Activated naive CD8-positive, alpha-beta T cell treated with anti-CD3 and anti-CD28 coated beads for 36 hours (primary cell): ENCODE results near the gene ITFG1. TPM values are rescaled to one million over a fixed set of nuclear protein-coding genes. Genes with fewer than 3 reads are reported as not detected.

ENCODE experiments used
- DNase-seq: peaks from one replicate; pipeline ENCODE4 v3.0.0; 2021
- H3K27ac Mint-ChIP-seq: one replicate; pipeline ENCODE4 v1.8.0; 2022; ENCODE audit warnings: mild to moderate bottlenecking, moderate library complexity, mixed read lengths
- H3K27me3 Mint-ChIP-seq: one replicate; pipeline ENCODE4 v1.8.0; 2022; ENCODE audit warnings: mild to moderate bottlenecking, mixed read lengths
- H3K36me3 Mint-ChIP-seq: one replicate; pipeline ENCODE4 v1.8.0; 2021; ENCODE audit warnings: mild to moderate bottlenecking, mixed read lengths
- H3K4me1 Mint-ChIP-seq: one replicate; pipeline ENCODE4 v1.8.0; 2021; ENCODE audit warnings: mixed read lengths
- H3K4me3 Mint-ChIP-seq: one replicate; pipeline ENCODE4 v1.8.0; 2022; ENCODE audit warnings: mild to moderate bottlenecking, moderate library complexity, mixed read lengths
- H3K9me3 Mint-ChIP-seq: one replicate; pipeline ENCODE4 v1.8.0; 2022; ENCODE audit warnings: mixed read lengths
- total RNA-seq, 2 experiments: library from RNA; stranded (reverse); gene quantifications; one replicate each; pipeline ENCODE4 v1.2.3, GENCODE V29; 2021

Gene ITFG1
- total RNA-seq, 2 experiments from 2014 or later = 19.5 to 20.5 TPM

- H3K27me3 Mint-ChIP-seq = no peaks in the 10 kb centered on the region
- no peak for DNase-seq
- H3K27ac Mint-ChIP-seq = no peak overlapping the region
- H3K4me3 Mint-ChIP-seq = no peak overlapping the region
- no peaks in the 10 kb centered on the region for H3K9me3 Mint-ChIP-seq
- H3K4me1 Mint-ChIP-seq = no peaks in the 10 kb centered on the region
- H3K36me3 Mint-ChIP-seq = peaks cover 37% of the 10 kb centered on the region
These were observed 152.3 kb downstream of the ITFG1 start for GRCh38 chr16:47308601-47309000.

GRCh38 chr16:47304563-47304962, 156.3 kb downstream of the ITFG1 start:
- Mint-ChIP-seq H3K4me1 (no peaks in the 10 kb centered on the region), H3K27me3 (no peaks in the 10 kb centered on the region), H3K27ac (no peak overlapping the region), H3K9me3 (no peaks in the 10 kb centered on the region), H3K4me3 (no peak overlapping the region), H3K36me3 (peaks cover 50% of the 10 kb centered on the region)
- DNase-seq = no peak

GRCh38 chr16:47299587-47299986, 161.3 kb downstream of the ITFG1 start:
- H3K27ac Mint-ChIP-seq = no peak overlapping the region
- H3K36me3 Mint-ChIP-seq = peaks cover 53% of the 10 kb centered on the region
- no peak overlapping the region for H3K4me3 Mint-ChIP-seq
- H3K4me1 Mint-ChIP-seq = no peaks in the 10 kb centered on the region
- no peak for DNase-seq
- H3K9me3 Mint-ChIP-seq = peaks cover 17% of the 10 kb centered on the region
- H3K27me3 Mint-ChIP-seq = no peaks in the 10 kb centered on the region

DNA sequence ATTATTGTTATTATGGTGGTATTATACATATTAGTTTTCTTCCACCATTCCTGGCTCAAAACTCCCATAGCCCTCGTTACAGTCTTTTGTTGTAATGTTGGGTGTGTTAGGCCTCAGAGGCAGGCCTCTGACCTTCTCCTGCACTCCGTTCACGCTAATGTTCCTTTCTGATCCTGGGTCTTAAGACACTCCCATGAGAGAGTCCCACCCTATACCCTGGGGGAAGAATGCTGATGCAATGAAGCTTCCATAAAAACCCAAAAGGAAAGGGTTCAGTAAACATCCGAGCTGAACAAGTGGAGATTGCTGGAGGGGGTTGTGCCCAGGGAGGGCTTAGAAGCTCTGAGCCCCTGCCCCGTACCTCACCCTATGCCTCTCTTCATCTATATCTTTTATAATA, 175.9 kb downstream of the ITFG1 start:
- no peak overlapping the region for H3K27ac Mint-ChIP-seq

DNA sequence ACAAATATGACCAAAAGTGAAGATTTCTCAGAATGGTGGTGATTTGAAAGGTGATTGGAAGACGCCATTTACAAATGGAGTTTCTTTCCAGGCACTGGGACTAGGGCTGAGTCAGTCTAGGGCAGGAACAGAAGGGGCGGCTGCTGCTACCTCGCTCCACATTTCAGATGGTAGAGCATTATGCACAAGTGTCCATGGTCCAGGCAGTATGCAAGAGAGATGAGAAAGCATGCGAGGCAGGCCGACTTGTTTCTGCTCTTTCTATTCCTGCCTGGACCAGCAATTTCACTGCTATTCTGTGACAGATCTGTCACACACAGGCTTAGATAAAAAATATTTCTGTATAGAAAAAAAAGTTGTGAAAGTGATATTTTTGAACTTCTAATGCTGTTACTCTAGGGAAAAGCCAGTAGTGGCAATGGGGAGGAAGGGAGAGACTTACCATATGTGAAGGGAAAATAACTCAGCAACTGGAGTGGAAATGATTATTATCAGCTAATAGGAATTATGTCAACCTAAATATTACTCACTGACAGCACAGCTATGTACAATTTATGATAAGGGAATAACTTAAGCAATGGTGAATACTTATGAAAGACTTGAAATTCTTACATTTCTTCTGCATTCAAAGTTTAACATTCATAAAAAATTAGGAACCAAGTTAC, 182.4 kb downstream of the ITFG1 start:
- Mint-ChIP-seq H3K9me3 (no peaks in the 10 kb centered on the region), H3K4me1 (peaks cover under 1% of the 10 kb centered on the region), H3K4me3 (no peak overlapping the region), H3K27ac (no peak overlapping the region), H3K36me3 (peaks cover 12% of the 10 kb centered on the region), H3K27me3 (no peaks in the 10 kb centered on the region)
- DNase-seq = no peak

More for the DNA sequence above, 175.9 kb downstream of the ITFG1 start:
- Mint-ChIP-seq H3K36me3 (peaks cover 46% of the 10 kb centered on the region), H3K9me3 (peaks cover 15% of the 10 kb centered on the region), H3K4me1 (no peaks in the 10 kb centered on the region), H3K4me3 (no peak overlapping the region), H3K27me3 (no peaks in the 10 kb centered on the region)
- DNase-seq = no peak

DNA sequence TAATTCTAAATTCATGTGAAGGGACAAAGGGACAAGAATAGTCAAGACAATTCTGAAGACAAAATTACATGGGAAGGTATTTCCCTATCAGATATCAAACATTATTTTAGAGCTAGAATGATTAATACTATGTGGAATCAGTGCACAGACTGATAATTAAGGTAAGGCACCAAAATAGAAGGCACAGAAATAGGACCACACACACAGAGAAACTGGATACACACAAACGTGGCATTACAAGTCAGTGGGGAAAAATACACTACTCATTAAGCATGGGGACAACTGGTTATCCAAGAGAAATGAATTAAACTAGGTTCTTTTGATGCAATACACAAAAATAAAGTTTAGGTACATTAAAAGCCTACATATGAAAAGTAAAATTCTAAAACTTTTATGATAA, 184.3 kb downstream of the ITFG1 start:
- Mint-ChIP-seq H3K4me3 (no peak overlapping the region), H3K27ac (no peak overlapping the region), H3K9me3 (peaks cover 2% of the 10 kb centered on the region), H3K36me3 (peaks cover 22% of the 10 kb centered on the region), H3K4me1 (peaks cover 2% of the 10 kb centered on the region), H3K27me3 (no peaks in the 10 kb centered on the region)
- no peak for DNase-seq

- H3K4me1 Mint-ChIP-seq = peaks cover 7% of the 10 kb centered on the region
- H3K27ac Mint-ChIP-seq = no peak overlapping the region
- no peaks in the 10 kb centered on the region for H3K27me3 Mint-ChIP-seq
- H3K9me3 Mint-ChIP-seq = no peaks in the 10 kb centered on the region
- no peak overlapping the region for H3K4me3 Mint-ChIP-seq
- H3K36me3 Mint-ChIP-seq = peaks cover 11% of the 10 kb centered on the region
- no peak for DNase-seq
These were observed 197.9 kb downstream of the ITFG1 start for GRCh38 chr16:47262938-47263337.

DNA sequence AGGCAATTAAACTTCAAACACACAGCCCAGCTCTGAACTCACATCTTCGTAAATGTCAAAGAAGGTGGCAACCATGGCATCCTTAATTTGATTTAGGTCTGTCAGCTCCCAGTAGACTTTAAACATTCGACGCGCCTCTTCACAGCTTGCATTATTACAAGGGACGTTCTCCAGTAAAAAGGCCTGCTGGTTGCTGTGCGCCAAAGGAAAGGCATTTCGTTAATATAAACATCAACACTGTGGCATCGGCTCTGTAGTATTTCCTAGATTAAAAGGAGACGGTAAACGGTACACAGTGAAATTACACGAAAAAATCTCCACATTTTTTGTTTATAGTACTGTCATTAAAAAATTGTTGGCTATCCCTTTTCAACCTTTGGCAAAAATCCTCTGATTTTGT, 200.4 kb downstream of the ITFG1 start:
- Mint-ChIP-seq H3K27ac (no peak overlapping the region), H3K4me3 (no peak overlapping the region), H3K4me1 (no peaks in the 10 kb centered on the region), H3K27me3 (no peaks in the 10 kb centered on the region), H3K9me3 (no peaks in the 10 kb centered on the region), H3K36me3 (peaks cover 13% of the 10 kb centered on the region)
- no peak for DNase-seq

GRCh38 chr16:47258874-47259461, 201.9 kb downstream of the ITFG1 start:
- H3K27me3 Mint-ChIP-seq = no peaks in the 10 kb centered on the region
- H3K27ac Mint-ChIP-seq = no peak overlapping the region
- DNase-seq = no peak
- peaks cover 13% of the 10 kb centered on the region for H3K36me3 Mint-ChIP-seq
- H3K4me1 Mint-ChIP-seq = no peaks in the 10 kb centered on the region
- no peaks in the 10 kb centered on the region for H3K9me3 Mint-ChIP-seq
- no peak overlapping the region for H3K4me3 Mint-ChIP-seq

- H3K9me3 Mint-ChIP-seq = no peaks in the 10 kb centered on the region
- no peaks in the 10 kb centered on the region for H3K27me3 Mint-ChIP-seq
- H3K36me3 Mint-ChIP-seq = peaks cover 11% of the 10 kb centered on the region
- no peaks in the 10 kb centered on the region for H3K4me1 Mint-ChIP-seq
- no peak overlapping the region for H3K27ac Mint-ChIP-seq
- no peak overlapping the region for H3K4me3 Mint-ChIP-seq
- DNase-seq = no peak
These were observed 206.1 kb downstream of the ITFG1 start for GRCh38 chr16:47254756-47255155.

DNA sequence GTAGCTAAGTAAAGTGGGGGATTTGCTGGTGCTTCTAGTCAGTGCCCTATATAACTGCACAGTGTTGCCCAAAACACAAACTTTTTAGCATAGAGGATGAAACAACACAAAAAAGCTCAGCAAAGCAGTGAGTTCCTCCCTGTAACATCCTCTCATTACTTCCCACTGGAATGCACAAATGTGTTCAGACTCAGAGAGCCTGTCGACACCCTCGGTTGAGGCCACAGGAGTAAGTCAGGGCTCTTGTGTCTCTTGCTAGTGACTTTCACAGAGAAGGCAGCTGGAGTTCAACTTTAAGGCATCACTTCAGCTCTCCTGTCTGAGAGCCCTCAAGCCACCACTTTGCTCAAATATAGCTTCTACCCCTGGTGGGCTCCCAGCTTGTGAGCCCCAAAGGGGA, 209.9 kb downstream of the ITFG1 start:
- H3K9me3 Mint-ChIP-seq = no peaks in the 10 kb centered on the region
- no peak for DNase-seq
- H3K4me1 Mint-ChIP-seq = no peaks in the 10 kb centered on the region
- H3K4me3 Mint-ChIP-seq = no peak overlapping the region
- H3K27me3 Mint-ChIP-seq = no peaks in the 10 kb centered on the region
- no peak overlapping the region for H3K27ac Mint-ChIP-seq
- H3K36me3 Mint-ChIP-seq = no peaks in the 10 kb centered on the region

GRCh38 chr16:47247690-47248089, 213.2 kb downstream of the ITFG1 start:
- no peak overlapping the region for H3K4me3 Mint-ChIP-seq
- no peaks in the 10 kb centered on the region for H3K9me3 Mint-ChIP-seq
- H3K4me1 Mint-ChIP-seq = no peaks in the 10 kb centered on the region
- no peak overlapping the region for H3K27ac Mint-ChIP-seq
- H3K36me3 Mint-ChIP-seq = peaks cover 3% of the 10 kb centered on the region
- DNase-seq = no peak
- no peaks in the 10 kb centered on the region for H3K27me3 Mint-ChIP-seq

GRCh38 chr16:47244206-47244605, 216.7 kb downstream of the ITFG1 start:
- Mint-ChIP-seq H3K9me3 (no peaks in the 10 kb centered on the region), H3K4me1 (no peaks in the 10 kb centered on the region), H3K36me3 (peaks cover 16% of the 10 kb centered on the region), H3K4me3 (no peak overlapping the region), H3K27me3 (no peaks in the 10 kb centered on the region), H3K27ac (no peak overlapping the region)
- DNase-seq = no peak

DNA sequence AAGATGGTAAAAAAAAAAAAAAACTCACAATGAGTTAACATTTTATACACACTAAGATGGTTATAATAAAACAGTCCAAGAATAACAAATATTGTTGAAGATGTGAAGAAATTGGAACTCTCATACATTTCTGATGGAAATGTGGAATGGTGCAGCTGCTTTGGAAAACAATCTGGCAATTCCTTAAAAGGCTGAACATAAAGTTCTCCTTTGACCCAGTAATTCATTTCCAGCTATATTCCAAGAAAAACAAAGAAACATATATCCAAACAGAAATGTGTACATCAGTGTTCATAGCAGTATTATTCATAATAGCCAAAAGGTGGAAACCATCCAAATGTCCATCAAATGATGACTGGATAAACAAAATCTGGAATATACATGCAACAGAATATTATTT, 219.8 kb downstream of the ITFG1 start:
- peaks cover 21% of the 10 kb centered on the region for H3K36me3 Mint-ChIP-seq
- H3K4me1 Mint-ChIP-seq = no peaks in the 10 kb centered on the region
- H3K27me3 Mint-ChIP-seq = no peaks in the 10 kb centered on the region
- no peak overlapping the region for H3K4me3 Mint-ChIP-seq
- no peaks in the 10 kb centered on the region for H3K9me3 Mint-ChIP-seq
- no peak for DNase-seq
- H3K27ac Mint-ChIP-seq = no peak overlapping the region

GRCh38 chr16:47236716-47237115, 224.1 kb downstream of the ITFG1 start:
- H3K27ac Mint-ChIP-seq = no peak overlapping the region
- H3K9me3 Mint-ChIP-seq = no peaks in the 10 kb centered on the region
- DNase-seq = no peak
- peaks cover 43% of the 10 kb centered on the region for H3K36me3 Mint-ChIP-seq
- H3K4me1 Mint-ChIP-seq = no peaks in the 10 kb centered on the region
- no peaks in the 10 kb centered on the region for H3K27me3 Mint-ChIP-seq
- no peak overlapping the region for H3K4me3 Mint-ChIP-seq

- Mint-ChIP-seq H3K27ac (no peak overlapping the region), H3K9me3 (no peaks in the 10 kb centered on the region), H3K4me3 (no peak overlapping the region), H3K4me1 (no peaks in the 10 kb centered on the region), H3K27me3 (no peaks in the 10 kb centered on the region), H3K36me3 (peaks cover 42% of the 10 kb centered on the region)
- DNase-seq = no peak
These were observed 230.6 kb downstream of the ITFG1 start for GRCh38 chr16:47230296-47230695.
